Kidney tubule cell (primary cell): ENCODE data around the gene TMA7.

Experiments used
- DNase-seq: peaks from one replicate; pipeline ENCODE4 v3.0.0-alpha.2; 2018; ENCODE audit warnings: low spot score

TMA7 gene

GRCh38 chr3:48423241-48423882 is 16.7 kb upstream of the TMA7 start:
- DNase-seq: no peak

GRCh38 chr3:48423883-48424695 is 16.0 kb upstream of the TMA7 start:
- DNase-seq: no peak

GRCh38 chr3:48425281-48425812 is 14.7 kb upstream of the TMA7 start:
- DNase-seq: peak; percentile 34

- no peak for DNase-seq
Observed at GRCh38 chr3:48426401-48426909, 13.6 kb upstream of the TMA7 start.

GRCh38 chr3:48426944-48427629 is 13.0 kb upstream of the TMA7 start:
- DNase-seq: peak; percentile 62

GRCh38 chr3:48427630-48427962 is 12.5 kb upstream of the TMA7 start:
- DNase-seq: peak; percentile 30

GRCh38 chr3:48428088-48428571 is 11.9 kb upstream of the TMA7 start:
- DNase-seq: no peak

- DNase-seq: peak; percentile 83
Observed at GRCh38 chr3:48428572-48429316, 11.3 kb upstream of the TMA7 start.

- DNase-seq: peak; percentile 81
Observed at GRCh38 chr3:48429317-48429959, 10.6 kb upstream of the TMA7 start.

- DNase-seq: peak; percentile 78
Observed at GRCh38 chr3:48429960-48430707, 9.9 kb upstream of the TMA7 start, which contains the start of gene PLXNB1. Gene PLXNB1 (minus strand): TSS chr3:48430086. CDS start chr3:48424611, 5,475 bp downstream.

- no peak for DNase-seq
Observed at GRCh38 chr3:48430708-48431101, 9.4 kb upstream of the TMA7 start.

GRCh38 chr3:48431224-48432029 is 8.6 kb upstream of the TMA7 start:
- DNase-seq: peak; percentile 11

GRCh38 chr3:48432411-48433371 is 7.4 kb upstream of the TMA7 start:
- DNase-seq: peak; percentile 21

GRCh38 chr3:48433472-48434118 is 6.5 kb upstream of the TMA7 start:
- peak; percentile 78 for DNase-seq

GRCh38 chr3:48434591-48435222 is 5.3 kb upstream of the TMA7 start:
- DNase-seq: no peak

- DNase-seq: no peak
Observed at GRCh38 chr3:48435223-48435595, 4.8 kb upstream of the TMA7 start.

GRCh38 chr3:48435774-48436476 is 4.1 kb upstream of the TMA7 start:
- DNase-seq: peak; percentile 87
